Measurements from ENCODE around the gene SCRN1.

GRCh38 chr7:29937132-29937531 is 52.5 kb downstream of the SCRN1 start:
- TF ChIP-seq EZH2 (IDR thresholded peaks at IDR 0.05; ENCODE audit: borderline replicate concordance, insufficient read depth, low read length, poor library complexity, severe bottlenecking) (no peak), CTCF (IDR thresholded peaks at IDR 0.05; ENCODE audit: poor library complexity, severe bottlenecking) (no peak), EP300 (conservative IDR thresholded peaks at IDR 0.05; ENCODE audit: poor library complexity, severe bottlenecking) (no peak), REST (IDR thresholded peaks at IDR 0.05; ENCODE audit: borderline replicate concordance) (no peak)

All from neural cell (in vitro differentiated cells).